GM12892 (cell line): Measurements from ENCODE around the gene THSD7B. TPM values are rescaled to one million over a fixed set of nuclear protein-coding genes. Genes with fewer than 3 reads are reported as not detected.
A peak's percentile ranks its signal among the peaks of the same experiment; 100 is the strongest.
"Not testable (repeated sequence)": the region's sequence is repeated elsewhere in the genome, so short reads cannot be mapped to it uniquely, and the experiment has no call there.

ENCODE experiments used
- DNase-seq: peaks from one replicate; pipeline ENCODE4 v3.0.0; 2011; ENCODE audit not compliant: insufficient read length
- FAIRE-seq: peaks from 2 replicates; lab custom pipeline; 2011; peaks lifted over from hg19 to GRCh38; lab: Jason Lieb, UNC
- POLR2A ChIP-seq: IDR thresholded peaks from 2 replicates; pipeline ENCODE4 v1.6.1; 2011; ENCODE audit warnings: low read depth, low read length, control low read depth
- POLR2AphosphoS5 ChIP-seq: IDR thresholded peaks from 2 replicates; pipeline ENCODE4 v1.6.1; 2011; ENCODE audit warnings: low read depth, low read length, control low read depth
- TAF1 ChIP-seq: IDR thresholded peaks from 2 replicates; pipeline ENCODE4 v1.6.1; 2011; ENCODE audit warnings: low read depth, mild to moderate bottlenecking, control low read depth, low read length, borderline replicate concordance
- polyA plus RNA-seq: library from polyadenylated mRNA; unstranded; fragments of >200 nt; gene quantifications from one replicate; pipeline ENCODE4 v1.2.1, GENCODE V29; 2012; ENCODE audit warnings: missing spikeins, inconsistent platforms; ENCODE audit not compliant: missing spikeins

Gene THSD7B
- 0.06 TPM for polyA plus RNA-seq

DNA sequence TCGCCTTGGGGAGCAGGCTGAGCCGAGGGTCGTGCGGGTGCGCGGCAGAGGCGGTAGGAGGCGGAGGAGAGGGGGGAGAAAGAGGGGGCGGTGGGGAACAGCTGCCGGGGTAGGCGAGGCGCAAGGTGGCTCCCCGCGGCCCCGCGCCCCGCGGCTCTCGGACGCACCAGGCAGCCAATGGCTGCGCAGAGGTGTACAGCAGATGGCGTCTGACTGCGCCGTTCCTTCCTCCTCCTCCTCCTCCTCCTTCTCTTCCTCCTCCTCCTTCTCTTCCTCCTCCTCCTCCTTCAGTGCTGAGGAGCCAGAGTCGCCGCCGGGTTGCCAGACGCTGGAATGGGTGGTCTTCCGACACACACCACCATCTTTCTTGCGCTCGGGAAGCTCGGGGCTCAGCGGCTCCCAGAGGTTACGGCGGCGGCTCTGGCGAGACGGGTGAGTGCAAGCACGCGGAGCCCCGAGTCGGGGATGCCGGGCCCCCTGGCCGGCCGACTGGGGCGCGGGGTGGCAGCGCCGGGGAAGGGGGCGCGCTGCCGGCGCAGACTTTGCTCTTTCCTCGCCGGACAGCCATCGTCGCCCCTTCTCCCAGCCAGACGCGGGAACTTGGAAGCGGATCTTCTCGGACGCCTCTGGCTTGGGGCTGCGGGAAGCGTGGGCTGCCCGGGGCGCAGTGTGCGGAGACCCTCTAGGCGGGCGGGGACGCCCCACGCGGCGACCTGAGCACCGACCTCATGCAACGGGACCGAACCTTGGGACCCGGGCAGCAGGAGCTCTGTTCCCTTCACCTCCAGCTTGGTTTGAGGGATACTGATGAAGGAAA lies at the start of gene THSD7B:
TSS of gene THSD7B (plus strand) at position 290 of the 817 bp plus-strand sequence. CDS start 116,634 bp downstream, outside the sequence.
- FAIRE-seq (no peak), DNase-seq (peak; percentile 11)
- TF ChIP-seq TAF1 (no peak), POLR2A (no peak), POLR2AphosphoS5 (no peak)

- FAIRE-seq (no peak), DNase-seq (no peak)
- TF ChIP-seq POLR2AphosphoS5 (no peak), TAF1 (no peak), POLR2A (no peak)
Measured at GRCh38 chr2:136718273-136718672, 47.1 kb upstream of the THSD7B start.

DNA sequence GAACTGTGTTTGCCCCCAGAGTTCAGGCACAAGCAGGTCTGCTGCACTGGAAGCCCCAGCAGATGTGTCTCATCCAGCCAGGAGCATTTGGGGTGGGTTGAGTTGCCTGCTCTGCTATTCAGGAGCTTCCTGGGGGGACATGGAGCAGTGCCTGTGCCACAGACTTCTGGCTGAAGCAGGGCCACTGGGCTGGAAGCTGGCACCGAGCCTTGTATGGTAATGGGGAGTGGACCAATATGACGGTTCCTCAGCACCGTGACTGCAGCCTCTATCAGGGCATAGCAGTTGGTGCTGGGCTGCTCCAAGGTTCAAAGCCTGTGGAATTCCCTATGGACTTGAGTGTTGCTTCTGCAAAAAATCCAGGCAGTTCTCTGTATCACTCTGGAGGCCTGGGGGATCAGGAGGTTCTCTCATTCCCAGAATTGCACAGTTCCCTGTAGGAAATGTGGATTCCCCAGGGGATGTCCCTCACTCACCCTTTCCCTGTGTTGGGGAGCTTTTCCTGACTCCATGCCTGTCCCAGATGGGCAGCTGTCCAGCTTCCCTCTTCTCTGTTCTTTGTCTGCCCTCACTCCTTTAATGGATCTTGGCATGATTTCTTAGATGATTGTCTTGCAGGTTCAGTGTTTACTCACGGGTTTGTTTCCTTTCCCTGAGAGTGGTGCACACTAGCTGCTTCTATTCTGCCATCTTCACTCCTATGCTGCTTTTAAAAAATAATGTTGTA lies 37.2 kb upstream of the THSD7B start:
- FAIRE-seq (no peak), DNase-seq (no peak)
- TF ChIP-seq TAF1 (no peak), POLR2AphosphoS5 (no peak), POLR2A (no peak)

DNA sequence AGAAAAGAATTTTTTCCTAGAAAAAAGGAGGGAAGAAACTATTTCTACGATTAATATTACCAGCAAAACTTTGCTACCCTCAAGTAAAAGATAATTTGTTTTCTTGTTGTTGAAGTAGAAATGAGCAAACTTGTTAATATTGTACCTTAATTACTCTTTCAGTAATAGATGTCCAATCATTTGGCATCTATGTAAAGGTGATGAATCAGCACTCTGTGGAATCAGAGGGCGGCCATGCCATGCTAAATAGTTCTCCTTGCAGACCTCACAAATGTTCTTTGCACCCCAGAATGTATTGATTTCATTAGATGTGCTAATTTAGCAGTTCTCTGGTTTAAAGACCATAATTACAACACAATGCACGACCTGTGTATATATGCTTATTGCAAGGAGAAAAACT lies 29.1 kb upstream of the THSD7B start:
- FAIRE-seq (no peak), DNase-seq (no peak)
- TF ChIP-seq POLR2A (no peak), POLR2AphosphoS5 (no peak), TAF1 (no peak)

- no peak for FAIRE-seq
- no peak for DNase-seq
- TF ChIP-seq TAF1 (no peak), POLR2A (no peak), POLR2AphosphoS5 (no peak)
Measured at GRCh38 chr2:136738044-136738443, 27.3 kb upstream of the THSD7B start.

GRCh38 chr2:136741471-136741870 lies 23.9 kb upstream of the THSD7B start:
- TF ChIP-seq POLR2AphosphoS5 (no peak), TAF1 (no peak), POLR2A (no peak)
- FAIRE-seq (no peak), DNase-seq (no peak)

GRCh38 chr2:136750065-136750464 lies 15.3 kb upstream of the THSD7B start:
- FAIRE-seq: no peak
- no peak for DNase-seq
- no peak for TF ChIP-seq POLR2A
- no peak for TF ChIP-seq POLR2AphosphoS5
- no peak for TF ChIP-seq TAF1

GRCh38 chr2:136751406-136751805 lies 13.9 kb upstream of the THSD7B start:
- FAIRE-seq: no peak

DNA sequence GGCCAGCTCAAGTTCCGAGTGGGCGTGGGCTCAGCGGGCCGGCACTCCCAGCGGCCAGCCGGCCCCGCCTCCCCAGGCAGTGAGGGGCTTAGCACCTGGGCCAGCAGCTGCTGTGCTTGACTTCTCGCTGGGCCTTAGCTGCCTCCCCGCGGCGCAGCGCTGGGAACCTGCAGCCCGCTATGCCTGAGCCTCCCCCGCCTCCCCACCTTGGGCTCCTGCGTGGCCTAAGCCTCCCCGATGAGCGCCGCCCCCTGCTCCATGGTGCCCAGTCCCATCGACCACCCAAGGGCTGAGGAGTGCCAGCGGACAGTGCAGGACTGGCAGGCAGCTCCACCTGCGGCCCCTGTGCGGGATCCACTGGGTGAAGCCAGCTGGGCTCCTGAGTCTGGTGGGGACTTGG lies 6.8 kb upstream of the THSD7B start:
- not testable (repeated sequence) for FAIRE-seq, DNase-seq

More at GRCh38 chr2:136751406-136751805, 13.9 kb upstream of the THSD7B start:
- no peak for DNase-seq
- TF ChIP-seq TAF1: no peak
- no peak for TF ChIP-seq POLR2AphosphoS5
- TF ChIP-seq POLR2A: no peak

- DNase-seq (peak; percentile 7), FAIRE-seq (no peak)
- no peak for TF ChIP-seq POLR2AphosphoS5
- TF ChIP-seq TAF1: no peak
- no peak for TF ChIP-seq POLR2A
Measured at GRCh38 chr2:136764452-136765255, 691 bp upstream of the THSD7B start.

DNA sequence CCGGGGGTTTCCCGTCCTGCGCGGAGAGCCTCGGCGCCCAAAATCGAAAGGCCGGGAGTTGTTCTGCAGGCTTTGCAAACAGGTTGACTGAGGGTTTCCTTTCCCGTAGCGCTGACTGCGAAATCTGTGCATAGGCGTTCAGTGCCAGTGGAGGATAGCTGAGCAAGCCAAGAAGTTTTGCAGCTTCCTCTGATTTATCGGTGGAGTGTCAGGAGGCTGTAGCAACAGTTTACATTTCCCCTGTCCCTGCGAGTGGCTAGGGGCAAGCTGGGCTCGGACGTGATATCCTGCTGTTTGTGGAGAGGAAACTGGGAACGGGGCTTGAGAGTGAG lies 694 bp downstream of the THSD7B start:
- FAIRE-seq (no peak), DNase-seq (no peak)
- no peak for TF ChIP-seq POLR2AphosphoS5
- TF ChIP-seq TAF1: no peak
- TF ChIP-seq POLR2A: no peak

DNA sequence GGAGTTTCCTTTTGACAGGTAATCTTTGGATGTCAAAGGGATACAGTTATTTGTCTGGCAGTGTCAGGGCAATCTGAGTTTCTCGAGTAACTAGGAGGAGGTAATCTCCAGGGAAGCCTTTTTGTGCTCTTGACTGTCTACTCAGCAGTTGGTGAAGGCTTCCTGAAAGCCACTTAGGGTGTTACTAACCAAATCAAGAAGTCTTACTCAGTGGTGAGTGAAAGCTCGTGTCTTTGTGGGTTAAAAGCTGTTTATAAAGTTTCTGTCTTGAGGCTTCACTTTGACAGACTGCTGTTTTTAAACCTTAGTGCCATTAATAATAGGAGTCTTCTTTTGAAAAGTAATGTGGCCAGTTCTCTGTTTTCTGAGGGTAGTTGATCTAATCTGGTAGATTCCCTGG lies 1.7 kb downstream of the THSD7B start:
- no peak for DNase-seq
- no peak for TF ChIP-seq TAF1
- TF ChIP-seq POLR2A: no peak
- no peak for TF ChIP-seq POLR2AphosphoS5
- FAIRE-seq: no peak
